HG02981 (cell line): Measurements from ENCODE around the gene FREM1.
A peak's percentile ranks its signal among the peaks of the same experiment; 100 is the strongest.

Experiments
- ATAC-seq: cut with Tn5 transposase; IDR thresholded peaks from one replicate; pipeline ENCODE4 v1.9.1; 2021; ENCODE audit warnings: mild to moderate bottlenecking, moderate library complexity; ENCODE audit not compliant: unreplicated experiment

FREM1 gene

DNA sequence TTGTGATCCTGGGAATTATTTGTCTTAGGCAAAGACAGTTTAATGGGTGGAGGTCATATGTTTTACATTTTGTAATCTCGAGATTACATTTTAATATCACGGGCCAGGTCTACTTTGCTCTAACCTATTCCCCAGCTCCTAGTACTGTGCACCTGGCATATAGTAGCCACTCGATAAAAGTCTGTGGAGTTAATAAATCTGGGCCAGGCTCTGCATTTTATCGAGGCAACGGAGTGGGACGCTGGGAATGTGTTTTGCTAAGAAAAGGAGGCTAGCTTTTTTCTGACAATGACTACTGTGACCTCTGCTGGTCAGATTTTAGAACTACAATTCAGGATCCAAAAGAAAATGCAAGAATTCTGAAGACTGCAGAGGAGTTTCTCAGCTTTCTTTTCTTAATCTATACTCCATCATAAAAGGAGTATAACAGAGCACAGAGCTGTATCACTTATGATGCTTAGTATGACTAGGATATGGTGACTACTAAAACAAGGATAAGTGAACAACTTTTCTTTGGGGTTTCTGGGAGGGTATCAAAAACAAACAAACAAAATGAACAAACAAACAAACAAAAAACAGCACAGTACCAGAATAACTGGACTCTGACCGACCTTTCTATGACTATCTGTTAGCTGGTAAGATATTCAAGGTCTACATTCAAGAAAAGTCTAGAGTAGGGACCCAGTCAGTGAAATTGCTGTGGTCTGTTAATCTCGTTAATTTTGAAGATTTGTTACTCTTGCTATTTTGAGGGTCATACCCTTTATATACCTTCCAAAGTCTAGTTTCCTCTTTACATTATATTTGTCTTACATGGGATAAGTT is 141.6 kb downstream of the FREM1 start:
- ATAC-seq = no peak

GRCh38 chr9:14766299-14766698 is 143.9 kb downstream of the FREM1 start:
- ATAC-seq = no peak

DNA sequence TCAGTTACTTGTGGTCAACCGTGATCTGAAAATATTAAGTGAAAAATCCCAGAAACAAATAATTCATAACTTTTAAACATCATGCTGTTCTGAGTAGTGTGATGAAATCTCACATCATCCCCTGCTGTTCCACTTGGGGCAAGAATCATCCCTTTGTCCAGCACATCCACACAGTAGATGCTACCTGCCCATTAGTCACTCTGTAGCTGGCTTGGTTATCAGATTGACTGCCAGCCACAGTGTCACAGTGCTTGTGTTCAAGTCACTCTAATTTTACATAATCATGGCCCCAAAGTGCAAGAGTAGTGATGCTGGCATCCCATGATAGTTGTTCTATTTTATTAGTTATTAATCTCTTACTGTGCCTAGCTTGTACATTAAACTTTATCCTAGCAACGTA is 148.6 kb downstream of the FREM1 start:
- ATAC-seq = no peak

- ATAC-seq = no peak
Observed at GRCh38 chr9:14760060-14760459, 150.2 kb downstream of the FREM1 start.

DNA sequence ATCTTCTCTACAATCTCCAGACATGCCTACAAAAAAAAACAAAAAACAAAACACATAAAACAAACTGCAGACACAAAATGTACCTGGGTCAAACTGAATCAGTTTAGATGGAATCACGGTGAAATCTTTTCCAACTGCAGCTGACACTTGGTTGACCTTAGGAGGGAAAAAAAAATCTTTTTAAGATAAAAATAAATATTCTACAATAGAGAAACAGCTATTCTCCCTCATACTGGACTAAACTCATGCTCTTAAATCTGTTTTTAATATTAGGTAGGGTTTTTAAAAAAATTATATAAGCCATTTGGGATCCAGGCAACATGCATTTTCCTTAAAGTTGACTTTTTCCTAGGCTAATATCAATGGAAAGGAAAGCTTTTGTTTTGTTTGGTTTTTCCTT is 153.9 kb downstream of the FREM1 start:
- no peak for ATAC-seq

DNA sequence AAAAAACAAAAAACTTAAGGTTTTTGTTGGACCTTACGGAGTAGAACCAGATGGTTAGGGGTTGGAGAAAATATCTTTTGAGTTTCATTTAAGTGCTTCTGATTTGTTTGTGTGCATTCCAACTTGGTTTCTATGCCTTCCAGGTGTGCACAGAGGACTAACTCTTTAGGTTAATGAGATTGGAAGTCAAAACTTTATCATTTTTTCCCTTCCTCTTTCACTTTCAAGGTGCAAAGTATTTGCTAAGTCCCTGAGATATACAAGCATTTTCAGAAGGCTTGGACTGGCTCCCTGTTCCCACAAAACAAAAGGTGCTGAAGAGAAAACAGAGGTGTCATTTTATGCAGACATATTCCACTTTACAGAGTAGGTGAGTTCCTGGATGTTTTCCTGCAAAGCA is 157.4 kb downstream of the FREM1 start:
- peak; percentile 53 for ATAC-seq

DNA sequence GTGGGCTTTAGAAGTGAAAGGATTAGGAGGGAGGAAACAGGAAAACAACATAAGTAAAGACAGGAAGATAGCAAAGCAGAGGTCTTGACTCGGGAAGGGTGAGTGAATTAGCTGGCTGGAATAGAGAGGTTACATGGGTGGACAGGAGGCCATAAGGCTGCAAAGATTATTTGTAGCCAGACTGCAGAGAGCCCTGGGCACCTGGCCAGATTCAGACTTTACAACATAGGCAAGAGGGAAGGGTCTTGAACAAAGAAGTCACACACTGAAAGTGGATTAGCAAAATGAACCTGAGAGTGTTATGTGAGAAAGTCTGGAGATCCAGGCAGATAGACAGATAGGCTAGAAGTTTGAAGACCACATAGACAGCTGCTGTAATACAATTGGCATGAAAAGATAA is 158.0 kb downstream of the FREM1 start:
- ATAC-seq = no peak

- ATAC-seq = no peak
Observed at GRCh38 chr9:14750821-14751220, 159.4 kb downstream of the FREM1 start.

GRCh38 chr9:14749741-14750211 is 160.5 kb downstream of the FREM1 start:
- ATAC-seq = no peak

GRCh38 chr9:14748373-14748772 is 161.9 kb downstream of the FREM1 start:
- no peak for ATAC-seq

DNA sequence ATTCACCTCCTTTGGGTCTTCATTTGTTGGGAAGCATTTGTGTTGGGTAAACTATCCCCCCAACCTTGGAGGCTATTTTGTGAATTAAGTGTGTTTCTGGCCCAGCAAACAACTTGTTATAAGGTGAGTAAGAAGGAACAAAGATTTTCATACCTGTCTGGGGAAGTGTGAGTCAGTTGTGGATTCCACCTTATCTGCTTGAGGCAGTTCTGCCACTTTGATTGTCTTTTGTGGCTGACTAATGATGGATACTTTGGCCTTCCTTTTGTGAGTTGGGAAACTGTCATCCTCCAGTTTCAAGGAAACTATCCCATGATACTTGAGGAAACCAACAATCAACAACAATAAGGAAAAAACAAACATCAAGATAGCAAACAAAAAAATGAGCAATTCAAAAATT is 163.1 kb downstream of the FREM1 start:
- ATAC-seq = no peak

DNA sequence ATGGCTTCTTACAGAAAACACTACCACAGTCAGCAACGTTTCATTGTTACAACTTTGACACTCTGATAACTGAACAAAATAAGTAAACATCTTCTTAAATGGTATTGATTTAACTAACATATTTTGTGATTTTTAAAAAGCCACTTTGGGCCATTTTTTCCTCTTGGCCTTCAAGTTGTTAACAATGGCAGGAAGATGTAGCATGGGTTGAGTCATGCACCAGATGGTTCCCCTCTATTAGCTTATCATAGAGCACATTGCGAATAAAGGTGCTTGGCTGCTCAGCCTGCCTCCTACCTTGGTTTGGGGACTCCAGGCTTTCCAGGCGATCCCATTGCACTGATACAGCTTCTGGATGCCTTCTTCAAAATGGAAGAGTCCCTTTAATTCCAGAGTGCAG is 163.6 kb downstream of the FREM1 start:
- no peak for ATAC-seq

- ATAC-seq = no peak
Observed at GRCh38 chr9:14744768-14745167, 165.5 kb downstream of the FREM1 start.

DNA sequence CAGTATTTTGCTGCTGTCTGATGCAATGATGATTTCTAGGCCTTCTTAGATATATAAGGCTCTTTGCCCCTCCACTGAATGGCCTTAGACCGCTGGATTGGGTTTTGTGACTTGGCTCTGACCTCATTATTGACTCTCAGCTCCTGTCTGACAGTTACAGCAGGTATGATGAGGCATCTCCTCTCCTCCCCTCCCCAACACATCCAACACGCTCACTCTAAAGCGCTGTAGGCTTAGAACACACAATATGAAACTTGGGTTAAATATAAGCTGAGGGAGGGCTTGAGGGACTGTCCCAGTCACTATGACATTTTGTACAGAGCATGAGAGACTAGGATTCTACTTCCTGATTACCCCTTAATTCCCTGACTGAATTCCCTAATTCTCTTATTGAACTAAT is 168.9 kb downstream of the FREM1 start:
- peak; percentile 98 for ATAC-seq

DNA sequence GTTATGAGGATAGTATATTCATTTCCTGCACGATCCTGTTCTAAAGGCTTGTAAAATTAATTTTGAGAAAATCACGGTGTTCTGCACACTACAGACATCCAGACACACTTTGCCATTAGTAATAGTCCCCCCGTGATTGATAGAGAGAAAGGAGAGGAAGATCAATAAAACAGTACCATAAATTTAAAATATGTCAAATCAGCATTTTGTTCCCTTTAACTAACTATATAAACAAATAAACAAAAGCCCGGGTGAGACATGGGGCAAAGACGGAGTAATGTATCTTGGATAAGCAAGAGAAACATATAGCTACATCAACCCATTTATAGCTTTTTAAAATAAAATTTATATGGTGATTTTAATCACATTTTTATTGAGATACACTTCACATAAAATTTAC is 177.1 kb downstream of the FREM1 start:
- ATAC-seq = no peak

DNA sequence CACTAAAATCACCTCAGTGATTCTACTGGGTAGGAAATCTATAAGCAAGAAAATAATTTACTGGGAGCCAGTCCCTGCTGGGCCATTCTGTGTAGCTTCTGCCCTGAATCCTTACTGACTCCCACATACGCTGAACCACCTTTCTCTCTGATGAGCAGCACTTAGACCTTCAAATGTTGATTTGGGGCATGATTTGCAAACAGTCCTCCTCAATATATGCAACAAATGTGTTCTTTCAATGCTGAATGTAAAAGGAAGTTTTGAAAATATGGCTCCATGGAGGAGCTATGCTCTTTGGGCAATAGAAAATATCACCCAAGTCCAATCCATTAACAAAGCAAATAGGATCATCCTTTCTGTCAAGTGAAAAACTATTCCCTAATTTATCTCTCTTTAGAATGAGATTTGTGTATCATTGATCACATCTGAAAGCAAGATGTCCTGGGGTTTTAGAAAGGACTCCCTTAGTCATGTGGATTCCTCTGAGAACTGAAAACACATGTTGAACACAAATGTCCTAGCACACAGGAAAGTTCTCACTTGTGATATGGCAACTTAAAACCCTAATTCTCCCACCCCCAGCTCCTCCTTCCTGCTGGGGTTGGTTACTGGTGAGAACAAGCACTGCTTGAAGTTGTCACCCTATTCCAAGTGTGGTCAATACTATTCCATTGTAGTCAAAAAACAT is 178.8 kb downstream of the FREM1 start:
- no peak for ATAC-seq

DNA sequence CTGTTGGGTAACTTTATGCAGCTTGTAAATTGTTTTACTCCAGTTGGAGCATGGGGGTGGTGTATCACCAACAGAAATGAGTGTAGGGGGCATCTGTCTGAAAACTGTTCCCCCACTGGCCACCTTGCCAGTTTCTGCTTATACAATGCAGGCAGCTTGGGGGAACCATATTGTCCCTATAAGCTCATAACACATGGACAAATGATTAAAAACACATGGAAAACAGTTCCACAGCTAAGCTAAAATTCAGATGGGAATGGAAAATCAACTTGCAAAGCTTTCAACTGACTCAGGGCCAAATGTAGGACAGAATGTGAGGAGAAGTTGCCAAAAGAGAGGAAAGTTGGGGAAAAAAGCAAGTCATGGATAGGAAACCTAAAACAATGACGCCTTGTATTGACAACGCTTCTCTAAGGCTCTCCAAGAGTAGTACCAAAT is 179.7 kb downstream of the FREM1 start:
- ATAC-seq = no peak

GRCh38 chr9:14723301-14723700 is 186.9 kb downstream of the FREM1 start:
- ATAC-seq = no peak

GRCh38 chr9:14722391-14723035 is 187.7 kb downstream of the FREM1 start, which contains the start of gene CER1:
Gene CER1, minus strand, starts transcription at chr9:14722733. Its CDS starts 61 bp downstream, at chr9:14722672.
- ATAC-seq = no peak

DNA sequence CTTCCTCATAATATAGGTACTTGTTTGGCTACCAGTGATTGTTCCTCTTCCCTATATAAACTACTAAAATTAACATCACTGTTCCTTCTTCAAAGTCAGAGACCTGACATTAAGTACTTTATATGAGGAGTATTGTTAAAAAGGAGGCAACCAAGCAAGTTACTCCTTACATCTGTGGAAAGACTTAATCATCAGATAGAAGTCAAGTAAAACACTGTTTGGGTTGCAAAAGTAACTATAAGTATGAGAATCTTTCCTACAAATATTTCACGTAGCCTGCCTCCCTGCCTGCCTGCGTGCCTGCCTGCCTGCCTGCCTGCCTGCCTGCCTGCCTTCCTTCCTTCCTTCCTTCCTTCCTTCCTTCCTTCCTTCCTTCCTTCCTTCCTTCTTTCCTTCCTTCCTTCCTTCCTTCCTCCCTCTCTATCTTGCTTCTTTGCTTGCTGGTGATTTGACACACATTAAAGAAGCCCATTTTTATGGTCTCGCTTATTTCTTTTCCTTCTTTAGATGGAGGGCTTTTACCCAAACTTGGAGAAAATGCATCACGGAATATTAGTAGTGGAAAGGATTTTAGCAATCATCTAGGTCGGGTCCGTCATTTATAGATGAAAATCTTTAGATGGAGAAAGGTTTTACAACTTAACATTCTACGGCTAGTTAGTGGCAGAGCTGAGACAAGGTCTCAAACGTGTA is 190.9 kb downstream of the FREM1 start:
- no peak for ATAC-seq

DNA sequence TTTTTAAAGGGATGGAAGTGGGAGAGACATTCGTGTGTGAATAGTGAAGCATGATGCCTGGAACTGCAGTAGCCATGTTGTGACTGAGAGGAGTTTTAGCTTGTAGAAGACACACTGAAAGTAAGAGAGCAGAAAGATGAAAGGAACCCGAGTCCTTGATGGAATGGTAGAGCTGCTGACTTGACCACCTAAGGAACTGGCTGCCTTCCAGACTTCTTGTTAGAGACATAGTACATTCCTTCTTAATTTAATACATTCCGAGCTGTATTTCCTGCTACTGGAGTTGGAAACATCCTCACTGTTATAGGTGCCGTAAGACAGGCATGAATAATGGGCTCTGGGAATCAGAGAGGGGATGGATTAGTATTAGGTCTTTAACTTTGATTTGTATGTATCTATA is 195.1 kb downstream of the FREM1 start:
- no peak for ATAC-seq
